Stimulated activated CD8-positive, alpha-beta memory T cell treated with anti-CD3 and anti-CD28 coated beads, Interleukin-15, amount 100 ng/mL, for 48 hours (primary cell): Measurements from ENCODE around the gene NGRN.

Experiments
- DNase-seq, 2 donors: peaks; one replicate each; pipeline ENCODE4 v3.0.0-alpha.2; 2020; ENCODE audit warnings: low read depth in 2 of 2

NGRN gene

DNA sequence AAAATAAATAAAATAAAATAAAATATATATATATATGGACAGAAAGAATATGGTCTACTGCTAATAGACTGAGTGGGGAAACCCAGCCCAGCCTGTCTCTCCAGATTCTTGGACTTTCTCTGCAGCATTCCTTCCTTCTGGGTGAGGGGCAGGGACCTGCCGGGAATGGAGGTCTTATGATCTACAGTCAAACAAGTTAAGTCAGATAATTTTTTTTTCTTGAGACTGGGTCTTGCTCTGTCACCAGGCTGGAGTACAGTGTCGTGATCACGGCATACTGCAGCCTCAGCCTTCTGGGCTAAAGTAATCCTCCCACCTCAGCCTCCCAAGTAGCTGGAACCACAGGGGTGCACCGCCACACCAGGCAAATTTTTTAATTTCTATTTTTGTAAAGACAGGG, 53.1 kb downstream of the NGRN start:
- DNase-seq = no peak

DNA sequence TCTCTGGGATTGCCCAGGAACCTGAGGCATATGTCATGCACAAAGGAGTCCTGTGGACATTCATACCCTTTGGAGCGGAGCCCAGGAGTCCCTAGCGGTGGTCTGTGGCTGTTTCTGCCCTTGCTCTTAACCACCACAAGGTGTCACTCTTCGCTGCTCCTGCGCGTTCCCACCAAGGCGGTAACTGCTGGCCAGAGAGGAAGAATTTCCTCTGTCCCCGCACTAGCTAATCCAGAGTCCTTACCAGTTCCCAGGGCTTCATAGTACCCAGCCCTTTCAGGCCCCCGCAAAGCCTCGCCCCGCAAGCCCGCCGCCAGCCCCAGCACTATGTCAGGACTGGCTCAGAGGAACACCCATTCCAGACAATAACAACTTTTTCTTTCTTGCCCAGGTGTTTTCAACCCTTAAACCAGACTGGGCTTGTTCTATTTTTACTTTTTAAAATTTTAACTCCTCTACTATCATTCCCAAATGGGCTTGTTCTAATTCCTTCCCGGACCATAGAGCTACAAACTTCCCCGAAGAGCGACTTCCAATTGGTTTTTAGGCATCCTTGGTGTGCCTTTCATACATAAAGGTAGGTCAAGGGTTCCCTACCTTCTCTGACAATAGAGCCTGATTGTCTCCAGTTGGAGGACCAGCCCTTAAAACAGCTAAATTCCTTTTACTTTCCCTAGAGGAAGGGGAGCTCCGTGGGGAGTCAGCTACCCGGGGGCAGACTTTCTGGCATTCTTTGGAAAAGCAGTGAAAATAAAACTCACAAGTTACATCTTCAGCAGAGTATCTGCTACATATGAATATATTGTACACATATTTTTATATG, 54.8 kb downstream of the NGRN start:
- peak; percentile 43 to 49 for DNase-seq

DNA sequence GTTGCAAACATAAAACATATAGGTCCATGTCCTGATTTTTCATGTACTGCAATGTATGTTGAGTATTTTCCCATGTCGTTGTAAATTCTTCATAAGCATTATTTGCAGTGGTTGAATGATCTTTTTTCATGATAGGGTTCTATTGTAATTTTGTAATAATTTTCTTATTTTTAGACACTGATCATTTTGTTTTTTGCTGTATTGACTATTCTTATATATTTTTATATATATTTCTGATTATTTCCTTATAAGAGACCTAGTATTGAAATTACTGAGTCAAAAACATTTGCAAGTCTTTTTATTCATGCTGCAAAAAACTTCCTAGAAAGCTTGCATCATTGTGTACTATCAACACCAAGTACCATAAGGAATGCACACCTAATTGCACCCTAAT, 55.4 kb downstream of the NGRN start:
- no peak for DNase-seq
